Measurements from ENCODE around the gene SPATA31A3.
"Not testable (repeated sequence)": the region's sequence is repeated elsewhere in the genome, so short reads cannot be mapped to it uniquely, and the experiment has no call there.

SPATA31A3 gene

DNA sequence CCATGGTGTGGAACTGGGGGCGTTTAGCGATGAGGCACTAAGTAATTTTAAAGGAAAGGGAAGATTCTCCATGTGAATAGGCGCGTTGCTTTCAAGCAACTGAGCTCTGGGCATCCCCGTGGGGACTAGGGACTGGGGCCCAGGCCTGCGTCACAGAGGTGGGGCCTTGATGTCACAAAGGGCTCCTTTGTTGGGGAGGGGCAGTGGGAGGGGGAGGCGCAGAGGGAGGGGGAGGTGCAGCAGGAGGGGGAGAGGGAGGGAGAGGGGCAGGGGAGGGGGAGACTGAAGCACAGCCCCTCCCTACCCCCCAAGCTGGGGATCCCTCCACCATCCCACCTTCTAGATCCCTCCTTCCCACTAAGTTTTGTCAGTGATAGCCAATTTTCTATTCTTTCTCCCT, at the start of gene SPATA31A3:
SPATA31A3 (minus strand) TSS at position 101 of the 400 bp plus-strand sequence; CDS start at position 72, 29 bp downstream.
- DNase-seq: not testable (repeated sequence)

- DNase-seq: not testable (repeated sequence)
Measured at GRCh38 chr9:66952576-66952975, 39.8 kb downstream of the SPATA31A3 start.

DNA sequence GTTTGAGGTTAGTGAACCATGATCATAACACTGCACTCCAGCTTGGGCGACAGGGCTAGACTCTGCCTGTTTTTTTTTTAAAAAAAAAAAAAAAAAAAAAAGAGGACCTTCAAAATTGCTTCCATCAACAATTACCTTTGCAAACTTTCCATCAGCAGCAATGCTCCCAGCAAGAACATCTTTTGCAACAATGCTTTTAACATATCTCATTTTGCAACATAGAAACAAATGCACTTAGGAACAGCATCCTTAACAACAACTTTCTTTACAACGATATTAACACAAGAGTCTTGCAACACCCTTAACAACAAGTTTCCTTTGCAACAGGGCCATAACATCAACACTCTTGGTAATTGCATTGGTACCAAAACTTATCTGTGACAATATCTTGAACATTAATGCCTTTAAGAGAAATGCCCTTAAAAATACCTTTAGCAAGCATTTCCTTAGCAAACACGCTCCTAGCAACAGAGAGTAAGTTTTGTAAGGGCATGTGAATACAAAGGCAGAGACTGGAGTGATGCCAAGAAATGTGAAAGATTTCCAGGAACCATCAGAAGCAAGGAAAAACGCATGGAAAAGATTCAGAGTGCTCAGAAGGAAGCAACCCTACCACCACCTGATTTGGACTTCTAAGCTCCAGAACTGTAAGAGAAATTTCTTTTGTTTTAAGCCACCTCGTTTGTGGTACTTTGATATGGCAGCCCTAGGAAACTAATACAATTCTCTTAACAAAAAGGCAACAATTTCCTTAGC, 49.8 kb downstream of the SPATA31A3 start:
- DNase-seq: not testable (repeated sequence)

GRCh38 chr9:66939878-66940830, 52.2 kb downstream of the SPATA31A3 start:
- not testable (repeated sequence) for DNase-seq

GRCh38 chr9:66938322-66938721, 54.0 kb downstream of the SPATA31A3 start:
- DNase-seq: not testable (repeated sequence)

DNA sequence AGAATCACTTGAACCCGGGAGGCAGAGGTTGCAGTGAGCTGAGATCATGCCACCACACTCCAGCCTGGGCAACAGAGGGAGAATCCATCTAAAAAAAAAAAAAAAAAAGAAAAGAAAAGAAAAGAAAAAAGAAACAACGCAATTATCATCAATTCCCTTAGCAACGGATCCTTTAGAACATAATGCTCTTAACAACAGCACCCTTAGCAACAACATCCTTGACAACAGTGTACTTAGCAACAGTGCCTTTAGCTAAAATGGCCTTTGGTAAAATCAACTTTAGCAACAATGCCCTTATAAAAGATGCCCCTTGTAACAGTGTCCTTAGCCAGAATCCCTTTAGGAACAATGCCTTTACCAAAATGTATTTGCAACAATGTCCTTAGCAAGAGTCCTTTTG, 54.7 kb downstream of the SPATA31A3 start:
- not testable (repeated sequence) for DNase-seq
